Keratinocyte (primary cell): Measurements from ENCODE around the gene ABCG1. TPM values are rescaled to one million over a fixed set of nuclear protein-coding genes. Genes with fewer than 3 reads are reported as not detected.

ENCODE experiments used
- DNase-seq: peaks from one replicate; pipeline ENCODE4 v3.0.0-alpha.2; 2011; ENCODE audit warnings: low read depth, missing footprints, low spot score
- FAIRE-seq: peaks from 2 replicates; lab custom pipeline; 2011; peaks lifted over from hg19 to GRCh38; lab: Jason Lieb, UNC
- H2AFZ ChIP-seq: 2 replicates; pipeline ENCODE4 v1.6.0; 2012; ENCODE audit warnings: low read length, control low read depth, inconsistent platforms; ENCODE audit not compliant: control insufficient read depth
- H3K27ac ChIP-seq: 2 replicates; pipeline ENCODE4 v1.5.1; 2011; ENCODE audit warnings: low read length; ENCODE audit not compliant: control insufficient read depth, insufficient read depth
- H3K27me3 ChIP-seq: 3 replicates; pipeline ENCODE4 v1.6.0; 2011; ENCODE audit warnings: low read length; ENCODE audit not compliant: control insufficient read depth, insufficient read depth; ENCODE audit errors: extremely low read depth
- H3K36me3 ChIP-seq, 2 experiments: 2 replicates in 1 of 2; 3 replicates in 1 of 2; pipeline ENCODE4 v1.5.1; 2011; ENCODE audit warnings: low read length in 2 of 2, mild to moderate bottlenecking in 1 of 2; ENCODE audit not compliant: control insufficient read depth in 2 of 2, insufficient read depth in 2 of 2; ENCODE audit errors: extremely low read depth in 1 of 2
- H3K4me1 ChIP-seq: 3 replicates; pipeline ENCODE4 v1.5.1; 2011; ENCODE audit warnings: low read length; ENCODE audit not compliant: control insufficient read depth, insufficient read depth; ENCODE audit errors: extremely low read depth
- H3K4me2 ChIP-seq: 3 replicates; pipeline ENCODE4 v1.6.0; 2011; ENCODE audit warnings: low read depth, low read length; ENCODE audit not compliant: control insufficient read depth, insufficient read depth; ENCODE audit errors: extremely low read depth
- H3K4me3 ChIP-seq, 3 experiments: fragments of 200-600 bp in 1 of 3; sonication (generic) in 1 of 3; 2 replicates in 2 of 3; 3 replicates in 1 of 3; pipeline ENCODE4 v1.5.1; 2011 to 2016; ENCODE audit warnings: low read length in 3 of 3, mild to moderate bottlenecking in 3 of 3, control low read depth in 2 of 3, inconsistent platforms in 1 of 3, low read depth in 1 of 3, mixed read lengths in 1 of 3, mixed run types in 1 of 3, moderate library complexity in 1 of 3; ENCODE audit not compliant: control insufficient read depth in 2 of 3, insufficient read depth in 2 of 3; ENCODE audit errors: extremely low read depth in 1 of 3
- H3K79me2 ChIP-seq: 2 replicates; pipeline ENCODE4 v1.6.0; 2012; ENCODE audit warnings: low read length; ENCODE audit not compliant: control insufficient read depth, insufficient read depth
- H3K9ac ChIP-seq: 3 replicates; pipeline ENCODE4 v1.6.0; 2011; ENCODE audit warnings: low read length; ENCODE audit not compliant: control insufficient read depth, insufficient read depth; ENCODE audit errors: extremely low read depth
- H3K9me1 ChIP-seq: 3 replicates; pipeline ENCODE4 v1.6.0; 2011; ENCODE audit warnings: low read length; ENCODE audit not compliant: control insufficient read depth, insufficient read depth; ENCODE audit errors: extremely low read depth
- H3K9me3 ChIP-seq: 2 replicates; pipeline ENCODE4 v1.5.1; 2012; ENCODE audit warnings: low read depth, low read length; ENCODE audit not compliant: control insufficient read depth
- H4K20me1 ChIP-seq: 3 replicates; pipeline ENCODE4 v1.6.0; 2011; ENCODE audit warnings: low read length; ENCODE audit not compliant: control insufficient read depth, insufficient read depth; ENCODE audit errors: extremely low read depth
- CTCF ChIP-seq, 3 experiments: IDR thresholded peaks in 1 of 3; conservative IDR thresholded peaks in 1 of 3; optimal IDR thresholded peaks in 1 of 3; 2 replicates in 2 of 3; 3 replicates in 1 of 3; pipeline versions ENCODE3 to v1.5.1; 2011; ENCODE audit warnings: low read length in 3 of 3, mild to moderate bottlenecking in 3 of 3, moderate library complexity in 2 of 3, control low read depth in 1 of 3, inconsistent platforms in 1 of 3; ENCODE audit not compliant: insufficient read depth in 2 of 3; ENCODE audit errors: extremely low read depth in 1 of 3
- EZH2 ChIP-seq: IDR thresholded peaks from one replicate; pipeline ENCODE4 v1.6.1; 2012; ENCODE audit warnings: inconsistent platforms, mild to moderate bottlenecking, low read length, moderate library complexity
- dilution Hi-C: fragments of 300-500 bp; cut with MboI; formaldehyde crosslinking; loops from one replicate; pipeline ENCODE4 v1.7.0; 2020; ENCODE audit warnings: low sequenced_read_pairs; ENCODE audit not compliant: extremely low pct_ligation_motif_present
- polyA plus RNA-seq, 5 experiments: library from polyadenylated mRNA; depleted of rRNA in 3 of 5; stranded (reverse) in 3 of 5; stranded (forward) in 1 of 5; unstranded in 1 of 5; fragments of >200 nt; gene quantifications; 1 replicate in 1 of 5; 2 replicates in 3 of 5; 3 replicates in 1 of 5; pipeline versions ENCODE4 v1.2.1 to v1.2.3, GENCODE V29; 2011 to 2012; ENCODE audit warnings: missing spikeins in 2 of 5, low read depth in 1 of 5, low replicate concordance in 1 of 5

The ABCG1 gene
- polyA plus RNA-seq, 1 donor (not counting 4 experiments of a cell fraction or from before 2014, with no cell fraction given) = 3.3 TPM

- no peaks in the 10 kb centered on the region for H3K36me3 ChIP-seq
- H3K4me1 ChIP-seq = no peaks in the 10 kb centered on the region
- peaks cover 5% of the 10 kb centered on the region for H3K27me3 ChIP-seq
- H3K79me2 ChIP-seq = no peaks in the 10 kb centered on the region
- H4K20me1 ChIP-seq = no peaks in the 10 kb centered on the region
- H3K4me3 ChIP-seq = no peak overlapping the region
- H3K9me1 ChIP-seq = no peaks in the 10 kb centered on the region
- TF ChIP-seq EZH2 (no peak), CTCF (optimal IDR thresholded peaks at IDR 0.05 in 1 of 3, IDR thresholded peaks at IDR 0.05 in 1 of 3, conservative IDR thresholded peaks at IDR 0.05 in 1 of 3; ENCODE audit: extremely low read depth in 1 of 3, insufficient read depth in 2 of 3, low read length in 3 of 3) (no peak)
- H3K4me2 ChIP-seq = no peak overlapping the region
- H3K27ac ChIP-seq = no peak overlapping the region
- H2AFZ ChIP-seq = no peak overlapping the region
- no peak for DNase-seq
- no peak for FAIRE-seq
- H3K9ac ChIP-seq = no peak overlapping the region
- dilution Hi-C loops = no loop called here
- H3K9me3 ChIP-seq = no peaks in the 10 kb centered on the region
Observed at GRCh38 chr21:42209801-42210479, 9.0 kb upstream of the ABCG1 start.

- Histone ChIP-seq H3K27me3 (peaks cover 5% of the 10 kb centered on the region), H3K9me1 (no peaks in the 10 kb centered on the region), H4K20me1 (no peaks in the 10 kb centered on the region), H3K4me2 (no peak overlapping the region), H3K4me3 (no peak overlapping the region), H3K79me2 (no peaks in the 10 kb centered on the region), H3K4me1 (no peaks in the 10 kb centered on the region), H3K27ac (no peak overlapping the region), H3K36me3 (no peaks in the 10 kb centered on the region), H3K9me3 (no peaks in the 10 kb centered on the region), H3K9ac (no peak overlapping the region), H2AFZ (no peak overlapping the region)
- dilution Hi-C loops = no loop called here
- DNase-seq (no peak), FAIRE-seq (no peak)
- TF ChIP-seq EZH2 = no peak
- no peak for TF ChIP-seq CTCF (optimal IDR thresholded peaks at IDR 0.05 in 1 of 3, IDR thresholded peaks at IDR 0.05 in 1 of 3, conservative IDR thresholded peaks at IDR 0.05 in 1 of 3; ENCODE audit: extremely low read depth in 1 of 3, insufficient read depth in 2 of 3, low read length in 3 of 3)
Observed at GRCh38 chr21:42212266-42212665, 6.7 kb upstream of the ABCG1 start.
